Gastrocnemius medialis (tissue), 4 donors: ENCODE data around the gene ERI3.

ENCODE experiments used
- CTCF ChIP-seq, 5 experiments: fragments of 450-650 bp in 3 of 5; fragments of 200-600 bp in 2 of 5; sonication (generic) in 2 of 5; IDR thresholded peaks in 4 of 5; conservative IDR thresholded peaks in 1 of 5; 1 replicate in 4 of 5; 2 replicates in 1 of 5; pipeline ENCODE4 v1.5.1; 2016 to 2019; ENCODE audit warnings: antibody characterized with exemption in 5 of 5, mild to moderate bottlenecking in 3 of 5, moderate library complexity in 3 of 5
- POLR2A ChIP-seq, 2 donors: fragments of 450-650 bp; IDR thresholded peaks; one replicate each; pipeline ENCODE4 v1.6.1; 2017; ENCODE audit warnings: antibody characterized with exemption in 2 of 2, mild to moderate bottlenecking in 2 of 2, moderate library complexity in 2 of 2

- TF ChIP-seq CTCF (IDR thresholded peaks at IDR 0.05 in 4 of 5, conservative IDR thresholded peaks at IDR 0.05 in 1 of 5) (no peak), POLR2A (IDR thresholded peaks at IDR 0.05) (no peak)
These were observed 33.6 kb downstream of the ERI3 start for GRCh38 chr1:44321466-44321865.
